Sigmoid colon (tissue), 4 donors: Measurements from ENCODE around the gene SMIM35.

Experiments
- POLR2A ChIP-seq, 2 donors: fragments of 450-650 bp; IDR thresholded peaks; one replicate each; pipeline ENCODE4 v1.6.1; 2016; ENCODE audit warnings: antibody characterized with exemption in 2 of 2, mild to moderate bottlenecking in 2 of 2, moderate library complexity in 2 of 2
- POLR2AphosphoS5 ChIP-seq, 4 donors: sonication (generic); formaldehyde crosslinking; IDR thresholded peaks; one replicate each; pipeline ENCODE4 v1.6.1; 2017; ENCODE audit warnings: antibody characterized with exemption in 4 of 4
- TF ChIP-seq, protein P1 (sequence below), 4 experiments: fragments of 450-650 bp in 3 of 4; fragments of 200-600 bp in 1 of 4; IDR thresholded peaks; one replicate each; pipeline ENCODE4 v1.5.1; 2016 to 2019; ENCODE audit warnings: antibody characterized with exemption in 4 of 4, mild to moderate bottlenecking in 3 of 4, moderate library complexity in 2 of 4

- TF ChIP-seq, protein P1, sequence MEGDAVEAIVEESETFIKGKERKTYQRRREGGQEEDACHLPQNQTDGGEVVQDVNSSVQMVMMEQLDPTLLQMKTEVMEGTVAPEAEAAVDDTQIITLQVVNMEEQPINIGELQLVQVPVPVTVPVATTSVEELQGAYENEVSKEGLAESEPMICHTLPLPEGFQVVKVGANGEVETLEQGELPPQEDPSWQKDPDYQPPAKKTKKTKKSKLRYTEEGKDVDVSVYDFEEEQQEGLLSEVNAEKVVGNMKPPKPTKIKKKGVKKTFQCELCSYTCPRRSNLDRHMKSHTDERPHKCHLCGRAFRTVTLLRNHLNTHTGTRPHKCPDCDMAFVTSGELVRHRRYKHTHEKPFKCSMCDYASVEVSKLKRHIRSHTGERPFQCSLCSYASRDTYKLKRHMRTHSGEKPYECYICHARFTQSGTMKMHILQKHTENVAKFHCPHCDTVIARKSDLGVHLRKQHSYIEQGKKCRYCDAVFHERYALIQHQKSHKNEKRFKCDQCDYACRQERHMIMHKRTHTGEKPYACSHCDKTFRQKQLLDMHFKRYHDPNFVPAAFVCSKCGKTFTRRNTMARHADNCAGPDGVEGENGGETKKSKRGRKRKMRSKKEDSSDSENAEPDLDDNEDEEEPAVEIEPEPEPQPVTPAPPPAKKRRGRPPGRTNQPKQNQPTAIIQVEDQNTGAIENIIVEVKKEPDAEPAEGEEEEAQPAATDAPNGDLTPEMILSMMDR (IDR thresholded peaks at IDR 0.05): no peak
- no peak for TF ChIP-seq POLR2A (IDR thresholded peaks at IDR 0.05)
- no peak for TF ChIP-seq POLR2AphosphoS5 (IDR thresholded peaks at IDR 0.05)
Measured at GRCh38 chr11:118092907-118093571, 6.3 kb upstream of the SMIM35 start.
